Fibroblast of lung (primary cell): ENCODE data around the gene ANKS1B.

Experiments
- EZH2 ChIP-seq: IDR thresholded peaks from 2 replicates; pipeline ENCODE4 v1.5.1; 2012; ENCODE audit warnings: low read length, control low read depth, mild to moderate bottlenecking; ENCODE audit errors: missing control alignments
- TF ChIP-seq, protein P1 (sequence below), 2 donors: IDR thresholded peaks in 1 of 2; conservative IDR thresholded peaks in 1 of 2; 1 replicate in 1 of 2; 2 replicates in 1 of 2; pipeline ENCODE4 v1.5.1; 2011 to 2012; ENCODE audit warnings: low read length in 2 of 2, control low read depth in 1 of 2, inconsistent platforms in 1 of 2, low read depth in 1 of 2, mild to moderate bottlenecking in 1 of 2

DNA sequence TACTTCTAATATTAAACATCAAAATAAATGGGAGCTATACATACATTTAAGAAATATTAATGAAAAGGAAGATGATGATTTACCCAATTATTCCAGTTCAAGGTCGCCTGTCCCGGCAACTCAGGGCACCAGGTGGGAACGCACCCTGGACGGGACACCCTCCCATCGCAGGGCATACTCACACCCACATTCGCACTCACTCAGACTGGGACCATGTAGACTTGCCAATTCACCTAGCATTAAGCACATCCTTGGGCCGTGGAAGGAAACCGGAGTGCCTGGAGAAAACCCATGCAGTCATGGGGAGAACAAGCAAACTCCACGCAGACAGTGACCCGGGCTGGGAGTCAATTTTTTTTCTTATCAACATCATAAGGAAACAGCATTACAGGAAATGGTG is 864.8 kb downstream of the ANKS1B start:
- TF ChIP-seq, protein P1, sequence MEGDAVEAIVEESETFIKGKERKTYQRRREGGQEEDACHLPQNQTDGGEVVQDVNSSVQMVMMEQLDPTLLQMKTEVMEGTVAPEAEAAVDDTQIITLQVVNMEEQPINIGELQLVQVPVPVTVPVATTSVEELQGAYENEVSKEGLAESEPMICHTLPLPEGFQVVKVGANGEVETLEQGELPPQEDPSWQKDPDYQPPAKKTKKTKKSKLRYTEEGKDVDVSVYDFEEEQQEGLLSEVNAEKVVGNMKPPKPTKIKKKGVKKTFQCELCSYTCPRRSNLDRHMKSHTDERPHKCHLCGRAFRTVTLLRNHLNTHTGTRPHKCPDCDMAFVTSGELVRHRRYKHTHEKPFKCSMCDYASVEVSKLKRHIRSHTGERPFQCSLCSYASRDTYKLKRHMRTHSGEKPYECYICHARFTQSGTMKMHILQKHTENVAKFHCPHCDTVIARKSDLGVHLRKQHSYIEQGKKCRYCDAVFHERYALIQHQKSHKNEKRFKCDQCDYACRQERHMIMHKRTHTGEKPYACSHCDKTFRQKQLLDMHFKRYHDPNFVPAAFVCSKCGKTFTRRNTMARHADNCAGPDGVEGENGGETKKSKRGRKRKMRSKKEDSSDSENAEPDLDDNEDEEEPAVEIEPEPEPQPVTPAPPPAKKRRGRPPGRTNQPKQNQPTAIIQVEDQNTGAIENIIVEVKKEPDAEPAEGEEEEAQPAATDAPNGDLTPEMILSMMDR (conservative IDR thresholded peaks at IDR 0.05 in 1 of 2, IDR thresholded peaks at IDR 0.05 in 1 of 2; ENCODE audit: low read depth in 1 of 2, low read length in 2 of 2), result no peak
- TF ChIP-seq EZH2, result no peak
